Stimulated activated CD4-positive, alpha-beta T cell treated with anti-CD3 and anti-CD28 coated beads, Interleukin-4, amount 100 ng/mL, for 1 hour (primary cell): ENCODE measurements around the gene PITX3.
"Not testable (repeated sequence)": the region's sequence is repeated elsewhere in the genome, so short reads cannot be mapped to it uniquely, and the experiment has no call there.

Experiments
- DNase-seq: peaks from one replicate; pipeline ENCODE4 v3.0.0-alpha.2; 2020

The PITX3 gene

DNA sequence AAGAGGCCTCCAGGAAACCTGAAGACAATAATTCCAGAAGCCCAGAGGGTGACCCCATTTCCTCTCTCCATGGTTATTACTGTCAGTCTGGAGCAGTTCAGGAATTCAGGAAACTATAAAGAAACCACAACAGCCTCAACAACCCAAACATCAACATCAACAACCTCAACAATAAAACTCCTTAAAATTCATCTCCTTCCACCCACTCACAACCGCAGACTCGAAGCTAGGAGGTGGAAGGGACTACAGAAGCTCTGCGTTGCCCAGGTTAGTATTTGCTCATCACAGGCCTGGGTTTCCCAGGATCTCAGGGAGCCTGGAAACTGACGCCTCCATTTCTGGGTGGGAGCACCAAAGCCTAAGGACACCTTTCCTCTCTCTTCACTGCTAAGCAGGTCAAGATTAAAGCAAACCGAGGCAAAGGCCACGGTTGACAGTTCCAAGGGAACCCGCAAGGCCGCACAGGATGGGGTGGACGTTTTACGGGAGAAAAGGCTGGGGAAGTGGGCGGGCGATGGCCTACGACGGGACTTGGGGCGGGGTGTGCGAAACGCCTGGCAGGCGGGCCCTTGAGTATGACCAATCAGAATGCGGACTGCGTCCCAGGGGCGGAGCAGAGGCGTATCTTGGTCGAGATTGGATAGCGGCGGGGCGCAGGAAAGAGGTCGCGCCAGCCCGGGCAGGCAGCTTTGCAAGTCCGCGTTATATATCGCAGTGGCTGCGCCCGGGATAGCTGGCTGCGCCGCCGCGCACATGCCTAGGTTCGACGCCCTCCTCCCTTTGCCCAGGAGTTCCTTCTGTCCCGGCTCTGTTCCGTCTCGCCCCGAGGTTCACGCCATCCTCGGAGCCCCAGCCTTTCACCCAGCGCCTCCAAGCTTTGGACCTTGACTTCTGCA is 15.4 kb downstream of the PITX3 start, which contains the start of gene ELOVL3:
ELOVL3 (plus strand) TSS at position 654 of the 896 bp plus-strand sequence. CDS start 250 bp downstream, outside the sequence.
- DNase-seq = peak; percentile 82

- DNase-seq = no peak
Observed at GRCh38 chr10:102222797-102223196, 18.5 kb downstream of the PITX3 start.

- no peak for DNase-seq
Observed at GRCh38 chr10:102220612-102221011, 20.7 kb downstream of the PITX3 start.

GRCh38 chr10:102219370-102219769 is 21.9 kb downstream of the PITX3 start:
- DNase-seq = no peak

- DNase-seq = not testable (repeated sequence)
Observed at GRCh38 chr10:102213599-102213998, 27.7 kb downstream of the PITX3 start.

- DNase-seq = no peak
Observed at GRCh38 chr10:102211615-102212299, 29.6 kb downstream of the PITX3 start.

DNA sequence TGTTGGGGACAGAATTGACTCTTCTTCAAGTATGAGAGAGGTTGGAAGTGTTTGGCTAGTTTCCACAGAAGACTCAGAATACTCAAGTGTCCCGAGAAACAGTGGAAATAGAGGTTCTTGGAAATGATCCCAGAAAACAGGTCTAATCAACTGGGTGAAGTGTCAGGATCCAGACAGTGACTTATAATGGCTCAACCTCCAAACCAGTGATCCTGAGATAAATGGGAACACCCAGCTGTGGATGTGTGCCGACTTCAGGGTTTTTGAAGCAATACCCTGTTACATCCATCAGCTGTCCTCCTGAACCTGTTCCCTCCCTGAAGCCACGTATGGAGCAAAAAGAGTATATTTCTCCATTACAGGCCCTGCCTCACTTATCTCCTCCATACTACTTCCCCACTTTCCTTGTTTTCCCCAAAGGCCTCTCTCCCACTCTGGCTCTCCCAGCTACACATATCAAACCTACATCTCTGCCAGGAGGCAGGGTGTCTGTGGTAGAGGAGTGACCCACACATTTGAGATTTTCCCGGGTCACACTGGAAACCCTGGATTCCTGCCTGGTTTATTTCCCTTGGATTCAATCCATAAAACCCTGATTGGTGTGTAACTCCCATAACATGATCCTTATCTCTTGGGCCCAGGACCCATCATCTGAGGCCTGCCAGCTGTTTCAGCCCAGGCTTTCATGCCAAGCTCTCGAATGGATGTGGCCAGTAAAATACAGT is 32.8 kb downstream of the PITX3 start:
- no peak for DNase-seq

DNA sequence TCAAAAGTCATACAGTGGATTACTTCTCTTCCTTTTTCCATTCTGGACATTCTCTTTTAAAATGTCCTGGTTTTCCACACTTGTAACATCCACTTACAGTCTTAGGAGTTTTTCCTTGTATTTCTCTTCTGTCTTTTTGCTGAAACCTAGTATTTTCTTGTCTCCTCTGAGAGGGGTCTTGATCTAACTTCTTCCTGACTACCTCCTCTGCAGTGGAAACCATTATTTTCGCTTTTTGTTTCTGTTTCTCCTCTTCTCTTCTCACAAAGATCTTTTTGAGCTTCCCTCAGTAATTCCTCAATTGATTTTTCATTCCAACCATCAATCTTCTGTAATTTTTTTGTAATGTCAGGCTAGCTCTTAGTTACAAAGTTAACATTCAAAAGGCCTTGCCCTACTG is 38.9 kb downstream of the PITX3 start:
- DNase-seq = no peak

- no peak for DNase-seq
Observed at GRCh38 chr10:102200751-102201640, 40.3 kb downstream of the PITX3 start.

GRCh38 chr10:102198027-102198426 is 43.3 kb downstream of the PITX3 start:
- no peak for DNase-seq

DNA sequence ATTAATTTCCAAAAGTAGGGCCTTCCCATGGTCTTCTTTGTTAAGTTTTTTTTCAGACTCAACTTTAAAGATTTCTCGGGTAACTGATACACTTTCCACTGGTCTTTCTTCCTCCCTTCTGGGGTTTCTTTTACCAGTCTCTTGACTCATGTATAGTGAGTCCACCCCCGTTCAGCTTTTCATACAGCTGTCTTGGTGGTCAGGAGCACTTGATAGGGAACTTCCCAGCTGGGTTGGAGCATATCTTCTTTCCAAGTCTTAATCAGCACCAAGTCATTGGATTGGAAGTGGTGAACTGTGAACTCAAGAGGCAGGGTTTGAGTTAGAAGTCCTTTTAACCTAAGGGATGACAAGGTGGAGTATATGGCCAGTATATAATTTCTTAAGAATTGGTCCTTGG is 44.4 kb downstream of the PITX3 start:
- no peak for DNase-seq

GRCh38 chr10:102195296-102195870 is 45.9 kb downstream of the PITX3 start:
- no peak for DNase-seq

DNA sequence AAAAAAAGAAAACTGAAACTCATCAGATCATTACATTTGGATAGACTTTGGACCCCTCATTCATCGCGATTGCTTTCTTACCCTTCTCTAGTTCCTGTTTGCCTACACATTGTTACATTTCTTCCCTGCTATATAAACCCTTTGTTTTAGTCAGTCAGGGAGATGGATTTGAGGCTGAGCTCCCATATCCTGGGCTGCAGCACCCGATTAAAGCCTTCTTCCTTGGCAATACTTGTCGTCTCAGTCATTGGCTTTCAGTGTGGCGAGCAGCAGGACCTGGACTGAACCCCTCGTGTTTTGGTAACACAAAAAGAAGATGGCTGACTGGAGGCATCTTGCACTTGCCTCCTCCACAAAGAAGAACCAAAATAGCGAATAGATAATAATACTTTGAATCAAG is 49.4 kb downstream of the PITX3 start:
- DNase-seq = no peak

GRCh38 chr10:102188941-102189898 is 52.1 kb downstream of the PITX3 start:
- DNase-seq = not testable (repeated sequence)

- DNase-seq = no peak
Observed at GRCh38 chr10:102188298-102188940, 52.9 kb downstream of the PITX3 start.

DNA sequence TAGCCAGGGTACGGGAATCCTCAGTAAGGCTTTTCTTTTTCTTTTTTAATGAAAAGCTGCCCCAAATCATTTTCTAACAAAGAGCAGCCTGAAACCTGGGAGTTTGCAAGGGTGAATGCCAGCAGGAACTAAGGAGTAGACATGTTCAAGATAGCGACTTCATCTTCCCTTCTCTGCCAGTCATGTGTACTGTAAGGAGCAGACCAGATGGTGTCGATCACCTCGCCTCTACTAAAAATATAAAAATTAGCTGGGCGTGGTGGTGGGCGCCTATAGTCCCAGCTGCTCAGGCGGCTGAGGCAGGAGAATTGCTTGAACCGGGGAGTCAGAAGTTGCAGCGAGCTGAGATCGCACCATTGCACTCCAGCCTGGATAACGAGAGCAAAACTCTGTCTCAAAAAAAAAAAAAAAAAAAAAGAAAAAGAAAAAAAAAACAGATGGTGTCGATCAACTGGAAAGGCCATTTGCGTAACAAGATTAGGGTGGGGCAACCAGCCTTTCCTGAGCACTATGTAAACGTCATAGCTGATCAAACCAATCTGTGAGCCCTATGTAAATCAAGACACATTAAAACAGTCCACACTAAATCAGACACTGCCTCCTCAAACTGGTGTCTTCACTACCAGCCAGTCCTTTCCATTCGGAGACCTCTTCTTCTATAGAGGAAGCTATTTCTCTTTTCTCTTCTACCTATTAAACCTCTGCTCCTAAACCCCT is 55.3 kb downstream of the PITX3 start:
- DNase-seq = no peak

GRCh38 chr10:102185272-102185671 is 56.0 kb downstream of the PITX3 start:
- DNase-seq = no peak

- no peak for DNase-seq
Observed at GRCh38 chr10:102184606-102185005, 56.7 kb downstream of the PITX3 start.
